Epithelial cell of proximal tubule (primary cell): ENCODE data around the gene CCDC110. TPM values are rescaled to one million over a fixed set of nuclear protein-coding genes. Genes with fewer than 3 reads are reported as not detected.

Experiments used
- DNase-seq: peaks from one replicate; pipeline ENCODE4 v3.0.0-alpha.2; 2011; ENCODE audit warnings: low read depth
- H3K4me3 ChIP-seq: 2 replicates; pipeline ENCODE4 v1.5.1; 2011; ENCODE audit warnings: low read depth, mild to moderate bottlenecking, low read length
- total RNA-seq: library from RNA; depleted of rRNA; stranded (reverse); fragments of >200 nt; gene quantifications from 2 replicates; pipeline ENCODE4 v1.2.3, GENCODE V29; 2015
- TF ChIP-seq, protein P1 (sequence below): conservative IDR thresholded peaks from 2 replicates; pipeline ENCODE4 v1.5.1; 2012; ENCODE audit warnings: low read depth, mild to moderate bottlenecking, low read length

CCDC110 gene
- total RNA-seq, 1 donor from 2014 or later: 0.46 TPM

DNA sequence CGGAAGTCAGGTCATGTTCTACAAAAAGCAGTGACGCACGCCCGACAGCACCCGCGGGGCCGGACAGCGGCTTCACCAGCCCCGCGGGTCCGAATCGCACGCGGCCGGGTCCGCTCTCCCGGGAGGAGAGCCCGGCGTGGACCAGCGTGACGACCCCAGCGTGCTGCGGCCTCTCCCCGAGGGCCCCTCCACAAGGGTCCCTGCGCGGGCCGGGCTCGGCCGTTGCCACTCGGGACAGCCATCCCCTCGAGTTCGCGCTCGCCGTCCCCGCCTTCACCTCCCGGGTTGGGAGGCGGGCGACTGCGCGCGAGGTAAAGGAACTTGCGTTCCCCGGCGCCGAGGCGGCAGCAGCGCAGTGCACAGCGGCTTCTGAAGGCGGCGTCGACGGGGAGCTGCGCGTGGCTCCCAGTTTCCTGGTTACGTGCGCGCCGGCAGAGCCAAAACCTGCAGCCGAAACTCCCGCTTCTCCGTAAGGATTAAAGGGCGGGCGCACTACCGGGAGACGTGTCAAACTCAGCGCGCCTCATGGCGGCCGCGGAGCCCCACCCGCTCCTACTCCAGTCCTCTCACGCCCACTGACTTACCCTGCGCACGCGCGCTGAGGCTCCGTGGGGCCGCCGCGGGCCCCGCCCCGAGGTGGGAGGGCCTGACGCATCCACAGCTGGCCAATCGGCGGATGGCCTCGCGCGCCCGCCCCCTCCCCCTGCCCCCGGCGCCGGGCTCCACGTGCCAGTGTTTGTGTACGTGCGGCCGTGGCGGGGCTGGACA lies 75.4 kb downstream of the CCDC110 start:
- peak; percentile 70 for DNase-seq
- peak overlapping the region; percentile 74 for H3K4me3 ChIP-seq
- TF ChIP-seq, protein P1, sequence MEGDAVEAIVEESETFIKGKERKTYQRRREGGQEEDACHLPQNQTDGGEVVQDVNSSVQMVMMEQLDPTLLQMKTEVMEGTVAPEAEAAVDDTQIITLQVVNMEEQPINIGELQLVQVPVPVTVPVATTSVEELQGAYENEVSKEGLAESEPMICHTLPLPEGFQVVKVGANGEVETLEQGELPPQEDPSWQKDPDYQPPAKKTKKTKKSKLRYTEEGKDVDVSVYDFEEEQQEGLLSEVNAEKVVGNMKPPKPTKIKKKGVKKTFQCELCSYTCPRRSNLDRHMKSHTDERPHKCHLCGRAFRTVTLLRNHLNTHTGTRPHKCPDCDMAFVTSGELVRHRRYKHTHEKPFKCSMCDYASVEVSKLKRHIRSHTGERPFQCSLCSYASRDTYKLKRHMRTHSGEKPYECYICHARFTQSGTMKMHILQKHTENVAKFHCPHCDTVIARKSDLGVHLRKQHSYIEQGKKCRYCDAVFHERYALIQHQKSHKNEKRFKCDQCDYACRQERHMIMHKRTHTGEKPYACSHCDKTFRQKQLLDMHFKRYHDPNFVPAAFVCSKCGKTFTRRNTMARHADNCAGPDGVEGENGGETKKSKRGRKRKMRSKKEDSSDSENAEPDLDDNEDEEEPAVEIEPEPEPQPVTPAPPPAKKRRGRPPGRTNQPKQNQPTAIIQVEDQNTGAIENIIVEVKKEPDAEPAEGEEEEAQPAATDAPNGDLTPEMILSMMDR: no peak

DNA sequence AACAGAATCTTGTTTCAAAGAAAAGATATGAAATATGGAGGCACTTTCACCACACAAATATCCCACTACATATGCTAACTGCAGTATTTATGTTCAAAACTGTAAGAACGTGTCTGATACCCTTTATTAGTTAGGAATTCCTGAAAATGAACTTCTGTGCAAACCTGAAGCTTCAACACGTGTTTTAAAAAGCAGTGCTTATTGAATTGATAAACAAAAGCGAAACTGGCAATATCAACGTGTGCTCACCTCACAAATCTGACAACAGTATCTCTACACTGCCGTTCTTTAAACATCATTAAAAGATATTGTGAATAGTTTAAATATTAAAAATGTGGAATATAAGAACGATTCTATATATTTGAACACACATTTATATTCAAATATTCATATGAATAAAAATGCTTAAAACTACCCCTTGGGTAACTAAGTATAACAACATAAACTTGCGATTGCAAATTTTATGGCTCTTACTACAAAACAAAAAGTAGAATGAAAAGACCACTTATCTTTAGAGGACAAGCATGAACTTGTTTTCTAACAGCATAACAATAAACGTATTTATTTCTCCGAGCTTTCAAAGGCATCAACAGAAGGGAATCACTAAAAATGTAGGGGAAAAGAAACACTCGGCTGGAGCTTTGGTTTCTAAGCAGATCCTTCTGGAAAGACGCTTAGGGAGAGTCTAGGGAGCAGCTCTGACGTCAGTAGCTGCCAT lies 76.1 kb downstream of the CCDC110 start, which contains the start of gene LRP2BP:
Gene LRP2BP (minus strand): TSS at position 687 of the 718 bp plus-strand sequence. CDS start 17,738 bp downstream, outside the sequence.
- DNase-seq: peak; percentile 42
- peak within 1 kb of the TSS; percentile 74 for H3K4me3 ChIP-seq
- TF ChIP-seq, protein P1: no peak

Other genes with a start within 250 kb of the CCDC110 start
- gene LRP2BP, start 75.8 kb downstream of the CCDC110 start, total RNA-seq: 0.06 and 0.14 TPM in 2 replicates
- 1.0 and 15.5 TPM in 2 replicates for gene ANKRD37, start 74.9 kb downstream of the CCDC110 start, total RNA-seq
- gene UFSP2, start 45.8 kb downstream of the CCDC110 start, total RNA-seq: 22.2 and 28.9 TPM in 2 replicates
- 7.8 and 8.5 TPM in 2 replicates for gene PDLIM3, start 63.8 kb upstream of the CCDC110 start, total RNA-seq